Body of pancreas (tissue), 4 donors: Measurements from ENCODE around the gene CMTM8. TPM values are rescaled to one million over a fixed set of nuclear protein-coding genes. Genes with fewer than 3 reads are reported as not detected.

Experiments used
- ATAC-seq: fragments of 150-250 bp; one replicate; pipeline ENCODE4 v1.9.1; 2016
- DNase-seq, 4 donors: peaks; one replicate each; pipeline ENCODE4 v3.0.0-alpha.2; 2019
- H3K27ac ChIP-seq, 4 donors: fragments of 200-600 bp; sonication (generic); 1 replicate in 3 of 4; 2 replicates in 1 of 4; pipeline versions ENCODE4 v1.5.1 to v1.6.1; 2016 to 2019; ENCODE audit warnings: mild to moderate bottlenecking in 1 of 4, mixed read lengths in 1 of 4, moderate library complexity in 1 of 4
- H3K27me3 ChIP-seq, 2 donors: fragments of 200-600 bp; sonication (generic); one replicate each; pipeline ENCODE4 v1.6.0; 2016; ENCODE audit warnings: mild to moderate bottlenecking in 1 of 2
- H3K36me3 ChIP-seq, 2 donors: fragments of 200-600 bp; sonication (generic); replicated peaks in 1 of 2; 2 replicates each; pipeline ENCODE4 v1.5.1; 2016; ENCODE audit warnings: low read depth in 2 of 2; ENCODE audit not compliant: insufficient read depth in 1 of 2
- H3K4me1 ChIP-seq: fragments of 200-600 bp; sonication (generic); one replicate; pipeline ENCODE4 v1.6.0; 2016
- H3K4me3 ChIP-seq, 2 donors: fragments of 200-600 bp; sonication (generic); 1 replicate in 1 of 2; 2 replicates in 1 of 2; pipeline ENCODE4 v1.5.1; 2016 to 2019
- H3K9me3 ChIP-seq, 3 donors: fragments of 200-600 bp; sonication (generic); 1 replicate in 2 of 3; 2 replicates in 1 of 3; pipeline ENCODE4 v1.5.1; 2016
- CTCF ChIP-seq, 7 experiments: fragments of 450-650 bp in 4 of 7; fragments of 200-600 bp in 3 of 7; sonication (generic) in 3 of 7; IDR thresholded peaks; one replicate each; pipeline ENCODE4 v1.5.1; 2016 to 2019; ENCODE audit warnings: antibody characterized with exemption in 7 of 7
- POLR2A ChIP-seq, 3 donors: fragments of 450-650 bp; IDR thresholded peaks; one replicate each; pipeline ENCODE4 v1.6.1; 2016; ENCODE audit warnings: antibody characterized with exemption in 3 of 3, mild to moderate bottlenecking in 2 of 3
- WGBS, 2 donors: methylation state at CpG; one replicate each; pipeline ENCODE4 v1.1.5; 2017; 5-methylcytosine and 5-hydroxymethylcytosine counted together
- intact Hi-C: fragments of 100-400 bp; cut with DNase I; formaldehyde crosslinking; loops from one replicate; pipeline ENCODE4 v1.15.1; 2023
- total RNA-seq, 2 donors: library from RNA; depleted of rRNA; stranded (reverse); fragments of >200 nt; gene quantifications; one replicate each; pipeline ENCODE4 v1.1.0, GENCODE V29; 2016

Gene CMTM8
- total RNA-seq, 2 donors from 2014 or later: 22.7 to 31.4 TPM

DNA sequence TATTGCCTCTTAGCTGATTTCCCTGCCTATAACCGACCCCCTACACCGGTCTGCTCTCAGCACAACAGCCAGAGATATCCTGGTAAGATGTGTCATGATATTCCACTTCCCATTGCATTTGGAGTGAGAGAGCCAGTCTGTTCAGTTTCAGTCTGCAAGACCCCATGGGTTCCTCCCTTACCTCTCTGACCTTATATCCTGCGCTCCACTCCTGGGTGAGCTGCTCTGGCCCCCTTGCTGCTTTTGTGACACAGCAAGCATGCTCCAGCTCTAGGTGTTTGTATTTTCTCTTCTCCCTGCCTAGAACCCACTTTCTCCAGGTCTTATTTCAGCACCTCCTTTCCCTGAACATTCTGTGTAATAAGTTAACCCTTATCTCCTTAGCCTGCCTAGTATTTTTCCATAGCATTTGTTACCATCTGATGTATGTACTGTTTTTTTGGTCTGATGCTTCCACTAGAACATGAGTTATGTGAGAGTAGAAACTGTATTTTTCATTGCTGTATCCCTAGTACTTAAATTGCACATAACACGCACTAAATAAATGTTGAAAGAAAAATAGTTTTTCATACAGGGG, 44.2 kb downstream of the CMTM8 start:
- Histone ChIP-seq H3K36me3 (no peaks in the 10 kb centered on the region), H3K4me1 (peaks cover 66% of the 10 kb centered on the region), H3K4me3 (no peak overlapping the region), H3K9me3 (no peaks in the 10 kb centered on the region), H3K27ac (peak overlapping the region in 1 of 4 donors; percentile 58), H3K27me3 (no peaks in the 10 kb centered on the region)
- WGBS, 2 donors: 69 to 79% methylated on average over 4 of the region's 4 CpGs
- TF ChIP-seq POLR2A (IDR thresholded peaks at IDR 0.05) (no peak), CTCF (IDR thresholded peaks at IDR 0.05) (no peak)
- intact Hi-C loops: no loop called here
- ATAC-seq (no peak), DNase-seq (no peak)

DNA sequence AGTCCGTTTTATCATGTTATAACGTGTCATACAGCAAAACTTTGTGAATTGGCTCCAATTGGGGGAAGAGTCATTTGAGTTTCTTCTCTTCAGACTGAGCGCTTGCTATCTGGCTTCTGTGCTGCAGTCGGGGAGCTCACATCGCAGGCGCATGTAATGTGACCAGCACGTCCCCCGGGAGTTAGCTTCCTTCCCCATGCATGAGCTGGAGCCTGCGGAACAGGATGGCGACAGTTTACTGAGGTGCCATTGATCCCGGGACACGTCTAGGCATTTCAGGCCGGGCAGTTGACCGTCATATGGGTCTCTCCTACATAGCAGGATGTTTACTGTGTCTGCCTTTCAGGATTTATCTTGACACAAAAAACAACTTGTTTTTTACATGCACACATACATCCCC, 44.8 kb downstream of the CMTM8 start:
- H3K27me3 ChIP-seq: no peaks in the 10 kb centered on the region
- DNase-seq (peak in 2 of 4 donors; percentile 23 to 27), ATAC-seq (no peak)
- 67 to 71% methylated on average over 14 of the region's 14 CpGs for WGBS, 2 donors
- H3K4me1 ChIP-seq: peaks cover 62% of the 10 kb centered on the region
- TF ChIP-seq CTCF (IDR thresholded peaks at IDR 0.05) (no peak), POLR2A (IDR thresholded peaks at IDR 0.05) (no peak)
- no peak overlapping the region for H3K4me3 ChIP-seq
- H3K9me3 ChIP-seq: no peaks in the 10 kb centered on the region
- intact Hi-C loops: no loop called here
- peak overlapping the region in 2 of 4 donors; percentile 20 to 65 for H3K27ac ChIP-seq
- H3K36me3 ChIP-seq: no peaks in the 10 kb centered on the region

- peaks cover 63% of the 10 kb centered on the region for H3K4me1 ChIP-seq
- ATAC-seq (no peak), DNase-seq (no peak)
- H3K27ac ChIP-seq: peak overlapping the region in 1 of 4 donors; percentile 65
- H3K27me3 ChIP-seq: no peaks in the 10 kb centered on the region
- H3K4me3 ChIP-seq: no peak overlapping the region
- intact Hi-C loops: no loop called here
- no peaks in the 10 kb centered on the region for H3K36me3 ChIP-seq
- WGBS, 2 donors: 56 to 65% methylated on average over 6 of the region's 6 CpGs
- no peaks in the 10 kb centered on the region for H3K9me3 ChIP-seq
- TF ChIP-seq POLR2A (IDR thresholded peaks at IDR 0.05) (no peak), CTCF (IDR thresholded peaks at IDR 0.05) (no peak)
Observed at GRCh38 chr3:32284443-32285212, 46.1 kb downstream of the CMTM8 start.

DNA sequence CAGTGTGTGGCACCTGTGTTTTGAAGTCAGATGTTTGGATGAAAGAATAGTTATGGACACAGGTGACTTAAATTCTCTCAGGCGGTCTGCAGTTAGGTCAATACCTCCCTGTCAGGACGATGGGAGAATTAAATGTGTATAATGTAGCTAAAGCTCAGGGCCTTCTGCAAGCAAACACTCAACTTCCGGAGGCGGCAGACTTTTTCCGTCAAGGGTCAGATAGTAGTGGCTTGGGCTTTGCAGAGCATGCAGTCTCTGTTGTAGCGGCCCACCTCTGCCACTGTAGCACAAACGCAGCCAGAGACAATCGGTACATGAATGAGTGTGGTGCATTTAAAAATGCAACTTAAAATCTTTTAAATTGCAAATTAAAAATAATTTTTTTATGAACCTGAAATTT, 47.4 kb downstream of the CMTM8 start:
- peaks cover 65% of the 10 kb centered on the region for H3K4me1 ChIP-seq
- H3K4me3 ChIP-seq: no peak overlapping the region
- WGBS, 2 donors: 17 to 26% methylated on average over 8 of the region's 8 CpGs
- H3K36me3 ChIP-seq: no peaks in the 10 kb centered on the region
- peak overlapping the region in 3 of 4 donors; percentile 11 to 65 (median 57) for H3K27ac ChIP-seq
- H3K27me3 ChIP-seq: no peaks in the 10 kb centered on the region
- no peak for ATAC-seq
- peak in 2 of 4 donors; percentile 30 to 37 for DNase-seq
- no peaks in the 10 kb centered on the region for H3K9me3 ChIP-seq
- TF ChIP-seq POLR2A (IDR thresholded peaks at IDR 0.05) (no peak), CTCF (IDR thresholded peaks at IDR 0.05) (no peak)
- intact Hi-C loops: no loop called here
